ENCODE data around the gene APOL6. TPM values are rescaled to one million over a fixed set of nuclear protein-coding genes. Genes with fewer than 3 reads are reported as not detected.

The APOL6 gene
- total and polyA plus RNA-seq, 2 of the 4 experiments (the other 2 are of a cell fraction) = 1.2 to 7.2 TPM

DNA sequence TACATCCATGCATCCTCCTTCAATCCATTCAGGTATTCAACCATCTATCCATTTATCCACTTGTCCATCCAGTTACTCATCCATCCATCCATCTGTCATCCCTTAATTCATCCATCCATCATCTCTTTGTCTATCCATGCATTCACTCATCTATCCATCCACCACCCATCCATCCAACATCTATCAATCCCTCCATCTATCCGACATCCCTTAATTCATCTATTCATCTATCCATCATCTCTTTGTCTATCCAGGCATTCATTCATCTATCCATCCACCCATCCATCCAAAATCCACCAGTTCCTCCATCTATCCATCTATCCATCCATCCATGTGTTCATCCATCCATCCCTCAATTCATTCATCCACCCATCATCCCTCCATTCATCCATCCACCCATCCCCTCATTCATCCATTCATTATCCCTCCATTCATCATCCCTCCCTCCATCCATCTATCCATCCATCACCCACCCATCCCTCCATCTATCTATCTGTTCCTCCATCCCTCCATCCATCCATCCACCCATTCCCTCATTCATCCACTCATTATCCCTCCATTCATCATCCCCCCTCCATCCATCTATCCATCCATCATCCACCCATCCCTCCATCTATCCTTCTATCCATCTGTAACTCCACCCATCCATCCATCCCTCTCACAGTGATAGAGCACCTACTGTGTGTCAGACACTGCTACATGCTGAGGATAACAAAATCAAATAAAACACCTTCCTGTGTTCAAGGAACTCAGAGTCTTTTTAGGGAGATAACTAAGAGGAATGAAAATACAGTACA lies 29.6 kb upstream of the APOL6 start:
- Histone ChIP-seq H3K9me1 (ENCODE audit: insufficient read depth, low read length) (no peaks in the 10 kb centered on the region), H2BK5ac (ENCODE audit: low read depth, low read length, poor library complexity, severe bottlenecking) (peak overlapping the region; percentile 46), H2AFZ (replicated peaks; ENCODE audit: low read length, poor library complexity) (no peak overlapping the region), H3K4me1 (ENCODE audit: control insufficient read depth, insufficient read depth, low read length) (peaks cover 2% of the 10 kb centered on the region; the same call in 1 of the 2 replicates), H2BK15ac (ENCODE audit: low read depth, low read length) (no peak overlapping the region), H3K18ac (ENCODE audit: low read depth, low read length) (no peak overlapping the region), H4K91ac (ENCODE audit: insufficient read depth, low read depth, low read length) (no peak overlapping the region), H4K8ac (ENCODE audit: low read depth in 2 of 2, low read length in 2 of 2) (no peak overlapping the region), H2BK20ac (ENCODE audit: low read depth, low read length) (no peak overlapping the region), H3K27ac (ENCODE audit: insufficient read depth, low read length) (no peak overlapping the region), H2AK5ac (ENCODE audit: low read depth, low read length) (no peak overlapping the region), H3K79me1 (ENCODE audit: low read depth in 1 of 2, low read length in 2 of 2) (no peaks in the 10 kb centered on the region), H3K9me3 (ENCODE audit: control insufficient read depth, insufficient read depth, low read length) (no peaks in the 10 kb centered on the region), H2AK9ac (replicated peaks; ENCODE audit: low read depth, low read length, poor library complexity) (no peak overlapping the region), H4K20me1 (ENCODE audit: insufficient read depth, low read length) (no peaks in the 10 kb centered on the region), H3K4ac (ENCODE audit: low read depth, low read length) (no peak overlapping the region), H3K4me2 (ENCODE audit: low read depth, low read length) (no peak overlapping the region), H3K23ac (ENCODE audit: low read depth, low read length) (no peak overlapping the region), H4K5ac (ENCODE audit: low read depth, low read length) (no peak overlapping the region), H3K27me3 (ENCODE audit: control insufficient read depth, insufficient read depth, low read length) (peaks cover 16% of the 10 kb centered on the region), H3K36me3 (ENCODE audit: control insufficient read depth, insufficient read depth, low read length) (no peaks in the 10 kb centered on the region), H3K9ac (ENCODE audit: low read depth, low read length) (no peak overlapping the region), H2BK120ac (ENCODE audit: low read depth, low read length) (no peak overlapping the region), H3K56ac (ENCODE audit: extremely low read depth, insufficient read depth, low read length) (no peak overlapping the region), H3K4me3 (ENCODE audit: insufficient read depth, low read depth, low read length) (no peak overlapping the region), H3K14ac (replicated peaks; ENCODE audit: low read depth, low read length) (no peak overlapping the region)
- intact Hi-C loops (cut with micrococcal nuclease) = no loop called here
- POLR2A ChIA-PET (ENCODE audit: unreplicated experiment) = no interaction called here
- no peak for DNase-seq
- no peak for ATAC-seq (ENCODE audit: low read depth)
- 100% methylated on average over 1 of the region's 1 CpG for WGBS, 2 experiments (ENCODE audit: extremely low coverage in 2 of 2, insufficient read length in 1 of 2)
- no peak for TF ChIP-seq RAD21 (IDR thresholded peaks at IDR 0.05; ENCODE audit: low read length)
- no peak for TF ChIP-seq RFX5 (IDR thresholded peaks at IDR 0.05; ENCODE audit: low read depth, low read length)
- TF ChIP-seq CEBPB (IDR thresholded peaks at IDR 0.05; ENCODE audit: low read depth, low read length) = no peak
- no peak for TF ChIP-seq NFE2L2 (IDR thresholded peaks at IDR 0.05; ENCODE audit: low read depth, low read length)
- no peak for TF ChIP-seq MAFK (IDR thresholded peaks at IDR 0.05; ENCODE audit: low read depth, low read length)
- no peak for TF ChIP-seq CHD1 (IDR thresholded peaks at IDR 0.05; ENCODE audit: low read depth, low read length)
- TF ChIP-seq, protein P1, sequence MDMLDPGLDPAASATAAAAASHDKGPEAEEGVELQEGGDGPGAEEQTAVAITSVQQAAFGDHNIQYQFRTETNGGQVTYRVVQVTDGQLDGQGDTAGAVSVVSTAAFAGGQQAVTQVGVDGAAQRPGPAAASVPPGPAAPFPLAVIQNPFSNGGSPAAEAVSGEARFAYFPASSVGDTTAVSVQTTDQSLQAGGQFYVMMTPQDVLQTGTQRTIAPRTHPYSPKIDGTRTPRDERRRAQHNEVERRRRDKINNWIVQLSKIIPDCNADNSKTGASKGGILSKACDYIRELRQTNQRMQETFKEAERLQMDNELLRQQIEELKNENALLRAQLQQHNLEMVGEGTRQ (IDR thresholded peaks at IDR 0.05; ENCODE audit: low read depth, low read length) = no peak
- no peak for TF ChIP-seq POLR2A (IDR thresholded peaks at IDR 0.05; ENCODE audit: low read depth, low read length)
- TF ChIP-seq FOS (IDR thresholded peaks at IDR 0.05; ENCODE audit: low read depth, low read length) = no peak
- TF ChIP-seq RCOR1 (IDR thresholded peaks at IDR 0.05; ENCODE audit: insufficient replicate concordance, low read length) = no peak
- TF ChIP-seq, protein P2, sequence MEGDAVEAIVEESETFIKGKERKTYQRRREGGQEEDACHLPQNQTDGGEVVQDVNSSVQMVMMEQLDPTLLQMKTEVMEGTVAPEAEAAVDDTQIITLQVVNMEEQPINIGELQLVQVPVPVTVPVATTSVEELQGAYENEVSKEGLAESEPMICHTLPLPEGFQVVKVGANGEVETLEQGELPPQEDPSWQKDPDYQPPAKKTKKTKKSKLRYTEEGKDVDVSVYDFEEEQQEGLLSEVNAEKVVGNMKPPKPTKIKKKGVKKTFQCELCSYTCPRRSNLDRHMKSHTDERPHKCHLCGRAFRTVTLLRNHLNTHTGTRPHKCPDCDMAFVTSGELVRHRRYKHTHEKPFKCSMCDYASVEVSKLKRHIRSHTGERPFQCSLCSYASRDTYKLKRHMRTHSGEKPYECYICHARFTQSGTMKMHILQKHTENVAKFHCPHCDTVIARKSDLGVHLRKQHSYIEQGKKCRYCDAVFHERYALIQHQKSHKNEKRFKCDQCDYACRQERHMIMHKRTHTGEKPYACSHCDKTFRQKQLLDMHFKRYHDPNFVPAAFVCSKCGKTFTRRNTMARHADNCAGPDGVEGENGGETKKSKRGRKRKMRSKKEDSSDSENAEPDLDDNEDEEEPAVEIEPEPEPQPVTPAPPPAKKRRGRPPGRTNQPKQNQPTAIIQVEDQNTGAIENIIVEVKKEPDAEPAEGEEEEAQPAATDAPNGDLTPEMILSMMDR (conservative IDR thresholded peaks at IDR 0.05; ENCODE audit: low read depth, low read length) = no peak
- TF ChIP-seq SMC3 (IDR thresholded peaks at IDR 0.05; ENCODE audit: low read depth, low read length) = no peak
- TF ChIP-seq, protein P3, sequence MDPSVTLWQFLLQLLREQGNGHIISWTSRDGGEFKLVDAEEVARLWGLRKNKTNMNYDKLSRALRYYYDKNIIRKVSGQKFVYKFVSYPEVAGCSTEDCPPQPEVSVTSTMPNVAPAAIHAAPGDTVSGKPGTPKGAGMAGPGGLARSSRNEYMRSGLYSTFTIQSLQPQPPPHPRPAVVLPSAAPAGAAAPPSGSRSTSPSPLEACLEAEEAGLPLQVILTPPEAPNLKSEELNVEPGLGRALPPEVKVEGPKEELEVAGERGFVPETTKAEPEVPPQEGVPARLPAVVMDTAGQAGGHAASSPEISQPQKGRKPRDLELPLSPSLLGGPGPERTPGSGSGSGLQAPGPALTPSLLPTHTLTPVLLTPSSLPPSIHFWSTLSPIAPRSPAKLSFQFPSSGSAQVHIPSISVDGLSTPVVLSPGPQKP (IDR thresholded peaks at IDR 0.05; ENCODE audit: borderline replicate concordance, low read depth, low read length) = no peak
- TF ChIP-seq MXI1 (IDR thresholded peaks at IDR 0.05; ENCODE audit: borderline replicate concordance, low read depth, low read length) = no peak
- CTCF ChIA-PET = no interaction called here
- dilution Hi-C loops (cut with HindIII; ENCODE audit: low sequenced_read_pairs, unreplicated experiment) = no loop called here
- in situ Hi-C loops (cut with MboI; ENCODE audit: low sequenced_read_pairs) = no loop called here
- BruUV-seq (replicated peaks) = no TSS peak
